SH-SY5Y (cell line): Measurements from ENCODE around the gene ANKRD29.

Experiments
- GATA2 ChIP-seq: IDR thresholded peaks from 2 replicates; pipeline ENCODE4 v1.6.1; 2011; ENCODE audit warnings: mild to moderate bottlenecking, low read depth, low read length
- GATA3 ChIP-seq: IDR thresholded peaks from 2 replicates; pipeline ENCODE4 v1.6.1; 2011; ENCODE audit warnings: low read depth, mild to moderate bottlenecking, low read length, moderate library complexity

GRCh38 chr18:23583071-23583865, 79.4 kb downstream of the ANKRD29 start:
- TF ChIP-seq GATA2, result no peak
- TF ChIP-seq GATA3, result no peak
